BE2C (cell line): ENCODE measurements around the gene GALC.

Experiments
- DNase-seq: peaks from one replicate; pipeline ENCODE4 v3.0.0-alpha.2; 2020
- H3K27me3 ChIP-seq: fragments of 250-450 bp; sonication (Bioruptor Pico); 2 replicates; pipeline ENCODE4 v1.5.1; 2020; ENCODE audit warnings: mild to moderate bottlenecking
- H3K36me3 ChIP-seq: fragments of 250-450 bp; sonication (Bioruptor Pico); 2 replicates; pipeline ENCODE4 v1.5.1; 2020; ENCODE audit warnings: mild to moderate bottlenecking
- H3K4me1 ChIP-seq: fragments of 250-450 bp; sonication (Bioruptor Pico); 2 replicates; pipeline ENCODE4 v1.5.1; 2020
- H3K4me3 ChIP-seq: 2 replicates; pipeline ENCODE4 v1.5.1; 2011; ENCODE audit warnings: low read depth, low read length
- H3K9me3 ChIP-seq: fragments of 250-450 bp; sonication (Bioruptor Pico); 2 replicates; pipeline ENCODE4 v1.5.1; 2020
- CTCF ChIP-seq: IDR thresholded peaks from 2 replicates; pipeline ENCODE4 v1.5.1; 2012; ENCODE audit warnings: mild to moderate bottlenecking, low read depth, low read length

The GALC gene

GRCh38 chr14:88009486-88009885 is 16.5 kb upstream of the GALC start:
- DNase-seq = no peak
- Histone ChIP-seq H3K36me3 (no peaks in the 10 kb centered on the region), H3K4me3 (no peak overlapping the region), H3K4me1 (no peaks in the 10 kb centered on the region), H3K9me3 (no peaks in the 10 kb centered on the region), H3K27me3 (no peaks in the 10 kb centered on the region; the same call in 1 of the 2 replicates)
- no peak for TF ChIP-seq CTCF

- no peaks in the 10 kb centered on the region for H3K9me3 ChIP-seq
- H3K27me3 ChIP-seq = no peaks in the 10 kb centered on the region; the same call in 1 of the 2 replicates
- no peak for TF ChIP-seq CTCF
- no peak for DNase-seq
- H3K4me3 ChIP-seq = no peak overlapping the region
- no peaks in the 10 kb centered on the region for H3K36me3 ChIP-seq
- H3K4me1 ChIP-seq = no peaks in the 10 kb centered on the region
Observed at GRCh38 chr14:88008039-88008742, 15.2 kb upstream of the GALC start.

GRCh38 chr14:88007608-88008007 is 14.6 kb upstream of the GALC start:
- Histone ChIP-seq H3K36me3 (no peaks in the 10 kb centered on the region), H3K9me3 (no peaks in the 10 kb centered on the region), H3K4me1 (no peaks in the 10 kb centered on the region), H3K4me3 (no peak overlapping the region), H3K27me3 (no peaks in the 10 kb centered on the region; the same call in 1 of the 2 replicates)
- DNase-seq = no peak
- TF ChIP-seq CTCF = no peak

GRCh38 chr14:88005978-88006851 is 13.2 kb upstream of the GALC start:
- Histone ChIP-seq H3K27me3 (no peaks in the 10 kb centered on the region; the same call in 1 of the 2 replicates), H3K4me1 (no peaks in the 10 kb centered on the region), H3K9me3 (no peaks in the 10 kb centered on the region), H3K4me3 (no peak overlapping the region), H3K36me3 (no peaks in the 10 kb centered on the region)
- no peak for DNase-seq
- no peak for TF ChIP-seq CTCF

GRCh38 chr14:88005050-88005481 is 12.1 kb upstream of the GALC start, which contains the start of gene GPR65:
Gene GPR65 (plus strand): TSS chr14:88005135. CDS start chr14:88010848, 5,713 bp downstream.
- H3K36me3 ChIP-seq = no peaks in the 10 kb centered on the region
- no peaks in the 10 kb centered on the region for H3K27me3 ChIP-seq
- TF ChIP-seq CTCF = no peak
- H3K4me1 ChIP-seq = no peaks in the 10 kb centered on the region
- no peak within 1 kb of the TSS for H3K4me3 ChIP-seq
- H3K9me3 ChIP-seq = no peaks in the 10 kb centered on the region
- no peak for DNase-seq
